ENCODE measurements around the gene C1QTNF5.

GRCh38 chr11:119316729-119317591 is 23.7 kb downstream of the C1QTNF5 start, which contains the start of gene MCAM:
- TF ChIP-seq CTCF (IDR thresholded peaks at IDR 0.05) = no peak
- no peak for TF ChIP-seq POLR2A (IDR thresholded peaks at IDR 0.05)
